H9 (cell line): ENCODE measurements around the gene GPATCH1. TPM values are rescaled to one million over a fixed set of nuclear protein-coding genes. Genes with fewer than 3 reads are reported as not detected.

Experiments
- DNase-seq: peaks from one replicate; pipeline ENCODE4 v3.0.0-alpha.2; 2017
- H2AFZ ChIP-seq: one replicate; pipeline ENCODE4 v1.6.1; 2013; ENCODE audit warnings: mild to moderate bottlenecking, low read length, control low read depth, moderate library complexity
- H2AK5ac ChIP-seq: 2 replicates; pipeline ENCODE4 v1.6.1; 2013; ENCODE audit warnings: low read length, control low read depth, mixed read lengths; ENCODE audit not compliant: insufficient read length
- H2BK120ac ChIP-seq: one replicate; pipeline ENCODE4 v1.6.1; 2013; ENCODE audit warnings: low read depth, mild to moderate bottlenecking, low read length, control low read depth, inconsistent platforms; ENCODE audit not compliant: poor library complexity, severe bottlenecking
- H2BK12ac ChIP-seq: 2 replicates; pipeline ENCODE4 v1.6.1; 2013; ENCODE audit warnings: low read length, control low read depth, mixed read lengths, low read depth; ENCODE audit not compliant: insufficient read length
- H2BK15ac ChIP-seq: 2 replicates; pipeline ENCODE4 v1.6.1; 2013; ENCODE audit warnings: low read depth, low read length, control low read depth
- H2BK20ac ChIP-seq: one replicate; pipeline ENCODE4 v1.6.1; 2013; ENCODE audit warnings: low read depth, mild to moderate bottlenecking, low read length, control low read depth, inconsistent platforms; ENCODE audit not compliant: poor library complexity, severe bottlenecking
- H2BK5ac ChIP-seq: 2 replicates; pipeline ENCODE4 v1.6.1; 2013; ENCODE audit warnings: low read length, control low read depth, mixed read lengths; ENCODE audit not compliant: insufficient read length
- H3K14ac ChIP-seq: 2 replicates; pipeline ENCODE4 v1.6.1; 2013; ENCODE audit warnings: low read length, control low read depth; ENCODE audit not compliant: insufficient read depth
- H3K18ac ChIP-seq: 2 replicates; pipeline ENCODE4 v1.6.1; 2013; ENCODE audit warnings: low read depth, mild to moderate bottlenecking, mixed read lengths, low read length, control low read depth; ENCODE audit not compliant: insufficient read length
- H3K23ac ChIP-seq: 2 replicates; pipeline ENCODE4 v1.6.1; 2013; ENCODE audit warnings: low read length, control low read depth, mixed read lengths, low read depth; ENCODE audit not compliant: insufficient read length
- H3K23me2 ChIP-seq: 2 replicates; pipeline ENCODE4 v1.6.1; 2013; ENCODE audit warnings: low read depth, mild to moderate bottlenecking, mixed read lengths, low read length, control low read depth; ENCODE audit not compliant: insufficient read length, poor library complexity, severe bottlenecking
- H3K27ac ChIP-seq: 2 replicates; pipeline ENCODE4 v1.5.1; 2013; ENCODE audit warnings: low read length, control low read depth, mixed read lengths, low read depth; ENCODE audit not compliant: insufficient read length
- H3K27me3 ChIP-seq: 2 replicates; pipeline ENCODE4 v1.6.1; 2013; ENCODE audit warnings: low read length, control low read depth, inconsistent platforms; ENCODE audit not compliant: insufficient read depth
- H3K4ac ChIP-seq: 2 replicates; pipeline ENCODE4 v1.6.1; 2013; ENCODE audit warnings: low read depth, mild to moderate bottlenecking, control low read depth, inconsistent platforms, low read length, moderate library complexity
- H3K4me1 ChIP-seq: 2 replicates; pipeline ENCODE4 v1.6.1; 2013; ENCODE audit warnings: low read length, control low read depth, inconsistent platforms; ENCODE audit not compliant: insufficient read depth
- H3K4me2 ChIP-seq: 2 replicates; pipeline ENCODE4 v1.6.1; 2013; ENCODE audit warnings: low read length, control low read depth, mixed read lengths; ENCODE audit not compliant: insufficient read length, insufficient read depth
- H3K56ac ChIP-seq: 2 replicates; pipeline ENCODE4 v1.6.1; 2013; ENCODE audit warnings: low read depth, mild to moderate bottlenecking, mixed read lengths, low read length, control low read depth; ENCODE audit not compliant: insufficient read length
- H3K79me1 ChIP-seq: 2 replicates; pipeline ENCODE4 v1.6.1; 2013; ENCODE audit warnings: low read depth, mild to moderate bottlenecking, moderate library complexity, low read length, control low read depth, inconsistent platforms; ENCODE audit not compliant: insufficient read depth, poor library complexity, severe bottlenecking
- H3K79me2 ChIP-seq: 2 replicates; pipeline ENCODE4 v1.6.1; 2013; ENCODE audit warnings: low read length, control low read depth, inconsistent platforms; ENCODE audit not compliant: insufficient read depth
- H3K9ac ChIP-seq: 2 replicates; pipeline ENCODE4 v1.6.1; 2013; ENCODE audit warnings: low read length, control low read depth, mixed read lengths; ENCODE audit not compliant: insufficient read length; ENCODE audit errors: extremely low read depth
- H3K9me3 ChIP-seq: one replicate; pipeline ENCODE4 v1.6.1; 2013; ENCODE audit warnings: low read depth, low read length, inconsistent platforms; ENCODE audit not compliant: control insufficient read depth
- H3T11ph ChIP-seq: one replicate; pipeline ENCODE4 v1.6.1; 2013; ENCODE audit warnings: mild to moderate bottlenecking, low read length, control low read depth, inconsistent platforms
- H4K20me1 ChIP-seq: one replicate; pipeline ENCODE4 v1.6.1; 2013; ENCODE audit not compliant: control insufficient read depth, insufficient read length, insufficient read depth
- H4K5ac ChIP-seq: 2 replicates; pipeline ENCODE4 v1.6.1; 2013; ENCODE audit warnings: low read depth, mild to moderate bottlenecking, mixed read lengths, low read length, control low read depth; ENCODE audit not compliant: insufficient read length
- H4K8ac ChIP-seq: replicated peaks from 2 replicates; pipeline ENCODE4 v1.6.1; 2013; ENCODE audit warnings: low read length, control low read depth, mixed read lengths, low read depth; ENCODE audit not compliant: insufficient read length
- H4K91ac ChIP-seq: 2 replicates; pipeline ENCODE4 v1.6.1; 2013; ENCODE audit warnings: low read depth, mild to moderate bottlenecking, moderate library complexity, mixed read lengths, low read length, control low read depth; ENCODE audit not compliant: insufficient read length
- H3K27ac Mint-ChIP-seq, 3 experiments: 2 replicates in 2 of 3; 3 replicates in 1 of 3; pipeline ENCODE4 v1.8.0; 2020 to 2021; ENCODE audit warnings: mixed read lengths in 3 of 3, mild to moderate bottlenecking in 1 of 3, moderate library complexity in 1 of 3
- H3K27me3 Mint-ChIP-seq: 2 replicates; pipeline ENCODE4 v1.8.0; 2021; ENCODE audit warnings: low read depth, mild to moderate bottlenecking, moderate library complexity, mixed read lengths
- H3K36me3 Mint-ChIP-seq, 3 experiments: 2 replicates in 2 of 3; 3 replicates in 1 of 3; pipeline ENCODE4 v1.8.0; 2020 to 2021; ENCODE audit warnings: low read depth in 3 of 3, mixed read lengths in 3 of 3; ENCODE audit not compliant: insufficient read depth in 1 of 3
- H3K4me1 Mint-ChIP-seq, 2 experiments: 2 replicates each; pipeline ENCODE4 v1.8.0; 2020; ENCODE audit warnings: mixed read lengths in 2 of 2
- H3K4me3 Mint-ChIP-seq, 2 experiments: 2 replicates in 1 of 2; 3 replicates in 1 of 2; pipeline ENCODE4 v1.8.0; 2020 to 2021; ENCODE audit warnings: mild to moderate bottlenecking in 2 of 2, mixed read lengths in 2 of 2, moderate library complexity in 1 of 2
- H3K9me3 Mint-ChIP-seq, 2 experiments: 2 replicates in 1 of 2; 3 replicates in 1 of 2; pipeline ENCODE4 v1.8.0; 2020; ENCODE audit warnings: mild to moderate bottlenecking in 2 of 2, mixed read lengths in 2 of 2, moderate library complexity in 1 of 2
- WGBS: extraction: QIAGEN DNeasy Blood & Tissue Kit; methylation state at CpG from one replicate; pipeline ENCODE4 v1.1.7; 2013; ENCODE audit warnings: missing lambda C conversion rate, low lambda C conversion rate, mixed read lengths; ENCODE audit not compliant: insufficient read length; ENCODE audit errors: extremely low coverage; 5-methylcytosine and 5-hydroxymethylcytosine counted together
- total RNA-seq: library from RNA; stranded (reverse); gene quantifications from 2 replicates; pipeline ENCODE4 v1.2.1, GENCODE V29; 2021
- TF ChIP-seq, protein P1 (sequence below): fragments of 200-600 bp; sonication (generic); conservative IDR thresholded peaks from 3 replicates; pipeline ENCODE4 v1.8.0; 2021; ENCODE audit warnings: antibody characterized with exemption, mild to moderate bottlenecking

Gene GPATCH1
- total RNA-seq, 1 experiment from 2014 or later: 11.7 TPM

DNA sequence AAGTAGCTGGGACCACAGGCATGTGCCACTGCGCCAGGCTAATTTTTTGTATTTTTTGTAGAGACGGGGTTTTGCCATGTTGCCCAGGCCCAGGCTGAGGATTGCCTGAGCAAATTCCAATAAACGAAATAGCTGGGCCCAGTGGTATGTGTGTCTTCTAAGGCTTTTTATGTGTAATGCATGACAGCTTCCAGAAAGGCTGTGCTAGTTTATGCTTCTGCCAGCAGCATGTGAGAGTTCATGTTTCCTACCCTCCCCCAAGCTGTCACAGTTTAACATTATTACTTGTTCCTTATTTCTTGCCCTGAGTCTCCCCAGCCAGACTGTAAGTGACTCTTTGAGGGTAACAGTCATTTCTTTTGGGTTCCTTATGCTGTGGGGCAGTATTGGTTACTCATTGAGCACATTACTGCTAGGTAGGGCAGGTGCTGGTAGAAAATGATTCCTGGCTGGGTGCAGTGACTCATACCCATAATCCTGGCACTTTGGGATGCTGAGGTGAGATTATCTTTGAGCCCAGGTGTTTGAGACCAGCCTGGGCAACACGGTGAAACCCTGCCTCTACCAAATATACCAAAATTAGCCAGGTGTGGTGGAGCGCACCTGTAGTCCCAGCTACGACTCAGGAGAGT is 13.6 kb downstream of the GPATCH1 start:
- Histone ChIP-seq H3K4me1 (no peaks in the 10 kb centered on the region), H2BK120ac (no peak overlapping the region), H3K79me2 (no peaks in the 10 kb centered on the region; the same call in 1 of the 2 replicates), H3K18ac (no peak overlapping the region), H2BK20ac (no peak overlapping the region), H4K8ac (no peak overlapping the region), H3K4ac (no peak overlapping the region), H2BK15ac (no peak overlapping the region), H3K27me3 (no peaks in the 10 kb centered on the region), H3K56ac (no peak overlapping the region), H3K27ac (no peak overlapping the region), H3K23me2 (no peaks in the 10 kb centered on the region), H2BK5ac (no peak overlapping the region), H3K23ac (no peak overlapping the region), H4K5ac (no peak overlapping the region), H4K20me1 (no peaks in the 10 kb centered on the region), H3K79me1 (no peaks in the 10 kb centered on the region), H4K91ac (no peak overlapping the region), H3K9me3 (no peaks in the 10 kb centered on the region), H3K4me2 (no peak overlapping the region), H3K9ac (no peak overlapping the region), H2AK5ac (no peak overlapping the region), H3K14ac (no peak overlapping the region), H3T11ph (no peak overlapping the region), H2BK12ac (no peak overlapping the region), H2AFZ (no peak overlapping the region)
- H3K9me3 Mint-ChIP-seq: no peaks in the 10 kb centered on the region
- no CpG with 5 or more reads among the region's 6 CpGs for WGBS
- H3K36me3 Mint-ChIP-seq: peaks cover 4 to 79% (median 62%) of the 10 kb centered on the region in 3 experiments; a peak in 6 of 7 replicates
- no peak overlapping the region for H3K4me3 Mint-ChIP-seq
- H3K27ac Mint-ChIP-seq: no peak overlapping the region; a peak in 1 of 7 replicates
- TF ChIP-seq, protein P1, sequence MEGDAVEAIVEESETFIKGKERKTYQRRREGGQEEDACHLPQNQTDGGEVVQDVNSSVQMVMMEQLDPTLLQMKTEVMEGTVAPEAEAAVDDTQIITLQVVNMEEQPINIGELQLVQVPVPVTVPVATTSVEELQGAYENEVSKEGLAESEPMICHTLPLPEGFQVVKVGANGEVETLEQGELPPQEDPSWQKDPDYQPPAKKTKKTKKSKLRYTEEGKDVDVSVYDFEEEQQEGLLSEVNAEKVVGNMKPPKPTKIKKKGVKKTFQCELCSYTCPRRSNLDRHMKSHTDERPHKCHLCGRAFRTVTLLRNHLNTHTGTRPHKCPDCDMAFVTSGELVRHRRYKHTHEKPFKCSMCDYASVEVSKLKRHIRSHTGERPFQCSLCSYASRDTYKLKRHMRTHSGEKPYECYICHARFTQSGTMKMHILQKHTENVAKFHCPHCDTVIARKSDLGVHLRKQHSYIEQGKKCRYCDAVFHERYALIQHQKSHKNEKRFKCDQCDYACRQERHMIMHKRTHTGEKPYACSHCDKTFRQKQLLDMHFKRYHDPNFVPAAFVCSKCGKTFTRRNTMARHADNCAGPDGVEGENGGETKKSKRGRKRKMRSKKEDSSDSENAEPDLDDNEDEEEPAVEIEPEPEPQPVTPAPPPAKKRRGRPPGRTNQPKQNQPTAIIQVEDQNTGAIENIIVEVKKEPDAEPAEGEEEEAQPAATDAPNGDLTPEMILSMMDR: no peak
- no peak for DNase-seq
- H3K4me1 Mint-ChIP-seq: peaks cover 6% of the 10 kb centered on the region in 2 experiments; a peak in 3 of 4 replicates
- H3K27me3 Mint-ChIP-seq: no peaks in the 10 kb centered on the region
